AG09319 (cell line): ENCODE data around the gene FAM9C.

ENCODE experiments used
- DNase-seq: peaks from one replicate; pipeline ENCODE4 v3.0.0-alpha.2; 2010; ENCODE audit warnings: low read depth; ENCODE audit errors: extremely low read depth
- CTCF ChIP-seq: IDR thresholded peaks from 2 replicates; pipeline ENCODE4 v1.5.1; 2011; ENCODE audit warnings: low read depth, mild to moderate bottlenecking, inconsistent platforms, low read length, moderate library complexity

The FAM9C gene

GRCh38 chrX:13000301-13000811 lies 44.1 kb downstream of the FAM9C start:
- DNase-seq: no peak
- no peak for TF ChIP-seq CTCF

GRCh38 chrX:12999422-12999821 lies 45.0 kb downstream of the FAM9C start:
- no peak for TF ChIP-seq CTCF
- DNase-seq: no peak

- no peak for DNase-seq
- no peak for TF ChIP-seq CTCF
Measured at GRCh38 chrX:12997906-12998687, 46.3 kb downstream of the FAM9C start.

GRCh38 chrX:12996934-12997435 lies 47.4 kb downstream of the FAM9C start:
- no peak for DNase-seq
- TF ChIP-seq CTCF: no peak

GRCh38 chrX:12994321-12994720 lies 50.1 kb downstream of the FAM9C start:
- no peak for TF ChIP-seq CTCF
- no peak for DNase-seq

- no peak for DNase-seq
- no peak for TF ChIP-seq CTCF
Measured at GRCh38 chrX:12993826-12994225, 50.6 kb downstream of the FAM9C start.

DNA sequence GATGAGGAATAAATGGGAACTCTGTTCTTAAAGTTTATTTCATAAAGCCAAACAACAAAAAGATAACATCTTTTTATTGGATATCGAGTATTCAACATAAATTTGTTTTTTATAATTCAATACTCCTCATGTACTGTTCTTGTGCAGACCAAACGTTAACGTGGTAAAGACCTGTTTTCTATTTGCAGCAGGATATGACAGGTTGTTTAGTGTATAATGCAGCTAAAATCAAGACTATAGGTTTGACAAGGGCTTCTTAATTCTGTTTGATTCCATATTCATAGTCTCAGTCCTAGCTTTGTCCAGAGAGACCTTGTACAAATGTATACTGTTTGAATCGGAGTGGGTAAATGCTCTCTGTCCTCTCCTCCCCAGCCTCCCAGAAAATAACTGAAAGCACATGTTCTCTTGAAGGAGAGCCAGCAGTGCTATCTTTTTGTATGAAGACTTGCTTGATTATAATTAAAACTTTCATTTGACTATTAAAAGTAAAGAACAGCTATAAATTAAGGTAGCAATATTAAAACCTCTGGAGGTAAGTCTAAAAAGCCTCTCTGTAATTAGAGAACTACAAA lies 51.8 kb downstream of the FAM9C start:
- no peak for TF ChIP-seq CTCF
- no peak for DNase-seq
